HG03439 (cell line): ENCODE measurements around the gene CCNB1IP1.
"Not testable (repeated sequence)": the region's sequence is repeated elsewhere in the genome, so short reads cannot be mapped to it uniquely, and the experiment has no call there.

Experiments used
- ATAC-seq: cut with Tn5 transposase; IDR thresholded peaks from one replicate; pipeline ENCODE4 v1.9.1; 2021; ENCODE audit warnings: mild to moderate bottlenecking, moderate library complexity; ENCODE audit not compliant: unreplicated experiment

CCNB1IP1 gene, protein sequence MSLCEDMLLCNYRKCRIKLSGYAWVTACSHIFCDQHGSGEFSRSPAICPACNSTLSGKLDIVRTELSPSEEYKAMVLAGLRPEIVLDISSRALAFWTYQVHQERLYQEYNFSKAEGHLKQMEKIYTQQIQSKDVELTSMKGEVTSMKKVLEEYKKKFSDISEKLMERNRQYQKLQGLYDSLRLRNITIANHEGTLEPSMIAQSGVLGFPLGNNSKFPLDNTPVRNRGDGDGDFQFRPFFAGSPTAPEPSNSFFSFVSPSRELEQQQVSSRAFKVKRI

DNA sequence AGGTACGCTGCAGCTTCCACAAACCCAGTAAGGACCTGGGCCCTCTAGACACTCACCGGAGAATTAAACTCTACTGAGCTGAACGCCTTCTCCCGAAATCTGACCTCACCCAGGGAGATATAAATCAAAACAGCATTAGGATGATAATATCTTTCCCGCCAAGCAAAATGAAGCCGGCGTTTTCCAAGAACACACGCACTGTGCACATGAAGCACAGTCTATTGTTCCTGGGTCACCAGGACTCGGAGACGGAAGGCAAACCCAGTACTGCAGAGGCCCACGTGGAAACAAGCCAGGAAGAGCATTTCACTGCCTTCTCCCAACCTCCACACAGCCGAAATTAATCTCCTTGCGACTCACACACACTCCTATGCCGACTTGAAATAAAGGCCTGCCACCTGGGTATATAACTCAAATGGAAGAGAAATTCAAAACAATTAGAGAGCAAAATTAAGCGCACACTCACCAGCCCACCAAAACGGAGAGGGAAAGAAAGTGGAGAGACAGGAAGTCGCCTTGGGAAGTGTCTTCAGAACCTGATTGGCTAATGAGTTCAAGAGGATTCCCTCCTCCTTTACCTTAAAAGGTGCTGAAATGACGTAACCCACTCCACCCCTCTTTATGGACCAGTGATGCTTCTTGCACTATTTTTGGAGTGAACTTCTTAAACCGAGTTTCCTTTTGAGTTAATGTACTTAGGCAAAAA is at the start of gene CCNB1IP1:
Gene CCNB1IP1 (minus strand): TSS at position 492 of the 706 bp plus-strand sequence. CDS start 16,756 bp downstream, outside the sequence.
- peak; percentile 94 for ATAC-seq

- no peak for ATAC-seq
Measured at GRCh38 chr14:20382526-20382925, 49.4 kb upstream of the CCNB1IP1 start.

DNA sequence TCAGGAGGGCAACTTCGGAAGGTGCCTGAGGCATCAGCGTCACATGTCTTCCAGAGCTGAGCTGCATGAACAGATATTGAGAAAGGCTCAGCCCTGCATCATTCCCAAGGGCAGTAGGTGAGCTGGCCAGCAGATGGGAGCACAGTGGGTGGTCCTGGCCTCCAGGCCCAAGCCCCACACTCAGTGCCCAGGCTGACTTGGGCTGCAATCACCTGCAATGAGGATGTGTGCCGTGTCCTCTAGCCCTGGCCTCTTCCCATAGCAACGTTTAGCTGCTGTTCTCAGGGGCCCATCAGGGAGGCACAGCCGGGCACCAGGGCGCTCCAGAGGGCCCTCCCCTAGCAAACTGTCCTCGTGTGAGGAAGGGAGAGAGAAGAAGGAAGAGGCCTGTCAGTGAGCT is 48.3 kb upstream of the CCNB1IP1 start:
- ATAC-seq, result no peak

DNA sequence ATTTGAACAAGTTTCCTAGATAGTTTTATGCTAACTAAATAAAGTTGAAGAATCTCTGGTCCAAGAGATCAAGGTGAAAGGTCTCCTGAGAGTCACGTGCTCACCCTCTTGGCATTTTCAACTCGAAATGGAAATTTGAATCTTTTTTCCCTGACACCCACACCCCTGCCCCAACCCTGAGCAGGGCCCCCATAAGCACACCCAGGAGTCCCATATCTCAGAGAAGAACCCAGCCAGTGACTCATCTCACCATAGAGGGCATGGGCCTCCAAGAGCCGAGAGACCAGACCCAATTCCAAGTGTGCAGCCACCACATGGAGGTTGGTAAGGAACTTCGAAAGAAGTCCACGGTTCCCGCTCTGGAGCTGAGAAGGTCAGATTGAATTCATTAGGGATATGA is 47.6 kb upstream of the CCNB1IP1 start:
- no peak for ATAC-seq

DNA sequence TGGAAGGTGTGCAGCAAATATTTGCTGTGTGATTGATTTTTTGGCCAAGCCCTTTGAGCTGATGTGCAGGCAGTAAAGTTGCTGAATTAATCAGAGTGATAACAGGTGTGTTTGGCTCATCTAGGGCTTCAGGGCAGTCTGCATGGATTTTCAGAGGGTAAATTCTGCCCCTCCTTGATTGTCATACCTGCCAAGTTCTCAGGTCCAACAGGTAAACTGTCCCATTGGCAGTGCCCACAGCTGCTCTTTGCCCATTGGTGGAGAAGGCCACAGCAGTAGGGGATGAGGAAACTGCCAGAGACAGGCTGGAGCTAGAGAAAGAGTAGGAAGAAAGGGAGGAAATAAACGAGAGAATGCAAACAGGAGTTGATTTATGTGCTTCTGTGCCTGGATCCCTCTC is 46.7 kb upstream of the CCNB1IP1 start:
- no peak for ATAC-seq

GRCh38 chr14:20377171-20377570 is 44.1 kb upstream of the CCNB1IP1 start:
- no peak for ATAC-seq

DNA sequence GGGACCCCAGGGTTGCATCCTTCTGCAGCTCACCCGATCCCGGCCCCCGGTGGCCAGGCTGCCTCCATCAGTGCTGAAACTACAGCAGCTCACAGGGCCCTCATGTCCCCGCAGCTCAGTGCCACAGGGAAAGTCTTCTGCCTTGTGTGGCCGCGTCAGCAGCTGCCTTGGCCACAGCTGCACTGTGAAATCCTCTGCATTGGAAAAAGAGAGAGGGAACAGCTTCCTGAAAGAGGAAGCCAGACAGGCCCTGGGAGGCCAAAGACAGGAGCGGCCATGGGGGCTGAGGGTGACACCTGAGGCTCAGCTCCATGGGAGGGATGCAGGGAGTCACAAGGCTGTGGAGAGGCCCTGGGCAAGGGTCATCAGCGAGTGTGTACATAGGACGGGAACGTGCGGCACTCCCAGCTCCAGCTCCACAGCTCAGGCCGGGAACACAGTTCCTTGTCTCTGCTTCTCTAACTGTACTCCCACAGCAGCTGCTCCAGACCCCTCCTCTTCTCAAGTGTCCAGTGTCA is 43.1 kb upstream of the CCNB1IP1 start:
- ATAC-seq, result no peak

- no peak for ATAC-seq
Measured at GRCh38 chr14:20375471-20375870, 42.4 kb upstream of the CCNB1IP1 start.

DNA sequence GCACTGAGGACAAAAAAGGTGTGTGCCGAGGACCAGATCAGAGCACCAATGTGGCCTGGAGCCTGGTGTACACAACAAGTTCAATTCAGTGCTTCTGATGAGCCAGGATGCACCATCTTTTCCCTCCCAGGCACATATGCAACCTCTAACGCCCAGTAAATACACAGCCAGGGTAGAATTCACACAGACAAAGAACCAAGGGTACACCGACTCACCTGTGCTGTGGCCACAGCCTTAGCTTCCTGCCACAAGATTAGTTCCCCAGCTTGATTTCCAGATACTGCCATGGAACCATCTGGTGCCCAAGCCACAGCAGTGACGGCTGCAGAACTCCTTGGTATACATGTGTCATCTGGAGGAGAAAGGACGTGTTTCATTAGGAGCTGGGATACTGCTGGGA is 39.7 kb upstream of the CCNB1IP1 start:
- no peak for ATAC-seq

GRCh38 chr14:20365928-20366327 is 32.8 kb upstream of the CCNB1IP1 start:
- ATAC-seq, result no peak

- ATAC-seq, result not testable (repeated sequence)
Measured at GRCh38 chr14:20358474-20358873, 25.4 kb upstream of the CCNB1IP1 start.

GRCh38 chr14:20356422-20356821 is 23.3 kb upstream of the CCNB1IP1 start:
- no peak for ATAC-seq

- no peak for ATAC-seq
Measured at GRCh38 chr14:20350860-20351259, 17.8 kb upstream of the CCNB1IP1 start.

DNA sequence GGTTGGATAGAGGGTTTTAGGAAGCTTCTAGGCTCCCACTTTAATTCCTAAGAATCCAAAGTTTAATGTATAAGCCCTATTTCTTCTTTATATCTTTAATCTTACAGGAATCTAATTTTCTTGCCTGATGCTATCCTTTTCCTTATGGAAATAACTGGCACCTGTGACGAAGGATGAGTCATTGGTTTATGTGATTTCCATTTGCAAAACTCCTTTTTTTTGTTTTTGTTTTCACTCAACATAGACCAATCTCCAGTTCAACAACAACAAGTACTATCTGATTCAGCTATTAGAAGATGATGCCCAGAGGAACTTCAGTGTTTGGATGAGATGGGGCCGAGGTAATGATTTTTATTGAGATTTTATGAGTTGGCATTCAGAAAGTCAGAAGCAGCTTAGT is 17.2 kb upstream of the CCNB1IP1 start:
- no peak for ATAC-seq

- ATAC-seq, result no peak
Measured at GRCh38 chr14:20347747-20348146, 14.7 kb upstream of the CCNB1IP1 start.

GRCh38 chr14:20346713-20347112 is 13.6 kb upstream of the CCNB1IP1 start:
- no peak for ATAC-seq

DNA sequence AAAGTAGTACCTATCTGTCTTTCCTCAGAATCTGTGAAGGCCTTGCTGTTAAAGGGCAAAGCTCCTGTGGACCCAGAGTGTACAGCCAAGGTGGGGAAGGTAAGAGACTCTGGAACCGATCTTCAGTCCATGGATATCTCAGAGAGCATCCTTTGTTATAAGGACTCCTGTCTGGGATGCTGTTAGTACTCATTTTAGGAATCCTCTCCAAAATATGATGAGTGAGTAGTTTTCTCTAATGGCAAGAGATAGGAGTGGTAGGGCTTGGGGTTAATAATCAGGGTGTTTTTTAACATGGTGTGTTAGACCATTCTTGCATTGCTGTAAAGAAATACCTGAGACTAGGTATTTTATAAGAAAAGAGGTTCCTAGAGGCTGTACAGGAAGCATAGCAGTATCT is 12.3 kb upstream of the CCNB1IP1 start:
- ATAC-seq, result no peak

DNA sequence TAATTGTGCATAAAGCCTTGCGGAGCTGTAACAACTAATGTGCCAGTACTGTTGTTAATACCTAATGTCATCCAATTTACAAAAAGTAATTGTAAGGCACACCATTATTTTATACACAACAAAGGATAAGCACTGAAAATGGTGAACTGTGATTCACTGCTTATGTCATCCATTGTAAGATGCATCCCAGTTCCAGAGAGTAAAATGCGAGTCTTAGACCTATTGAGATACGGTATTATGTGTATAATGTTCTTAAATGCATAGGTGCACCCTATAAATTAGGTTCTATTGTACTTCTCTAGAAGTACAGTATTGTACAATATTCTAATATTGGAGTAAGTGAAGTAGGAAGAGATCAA is 10.8 kb upstream of the CCNB1IP1 start:
- no peak for ATAC-seq

- peak; percentile 91 for ATAC-seq
Measured at GRCh38 chr14:20343092-20343861, 10.2 kb upstream of the CCNB1IP1 start, which contains the start of gene PARP2. TSS of gene PARP2 (plus strand) at chr14:20343635. CDS start at chr14:20343642, 7 bp downstream.

DNA sequence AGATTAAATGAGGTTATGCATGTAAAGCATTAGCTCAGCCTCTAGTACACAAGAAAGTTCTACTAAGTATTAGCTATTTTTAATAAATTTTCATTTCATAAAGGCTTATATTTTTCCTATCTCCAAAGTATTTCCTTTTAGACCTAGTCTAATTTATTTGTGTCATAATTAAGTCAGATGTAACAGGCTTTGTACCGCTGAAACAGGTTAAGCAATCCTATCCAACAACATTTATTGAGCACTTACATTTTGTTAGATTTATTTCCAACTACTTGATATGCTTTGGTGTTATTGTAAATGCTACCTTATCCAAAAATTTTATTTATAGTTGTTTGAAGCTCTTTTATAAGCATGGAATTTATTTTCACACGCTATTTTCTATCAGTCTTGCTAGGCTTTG is 8.6 kb upstream of the CCNB1IP1 start:
- no peak for ATAC-seq

DNA sequence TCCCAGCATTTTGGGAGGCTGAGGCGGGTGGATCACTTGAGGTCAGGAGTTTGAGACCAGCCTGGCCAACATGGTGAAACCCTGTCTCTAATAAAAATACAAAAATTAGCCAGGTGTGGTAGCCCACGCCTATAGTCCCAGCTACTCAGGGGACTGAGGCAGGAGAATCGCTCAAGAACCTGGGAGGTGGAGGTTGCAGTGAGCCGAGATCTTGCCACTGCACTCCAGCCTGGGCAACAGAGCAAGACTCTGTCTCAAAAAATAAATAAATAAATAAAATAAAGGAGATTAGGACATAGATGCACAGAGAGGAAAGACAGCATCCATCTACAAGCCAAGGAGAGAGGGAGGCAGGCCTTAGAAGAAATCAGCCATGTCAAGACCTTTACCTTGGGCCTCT is 8.0 kb upstream of the CCNB1IP1 start:
- not testable (repeated sequence) for ATAC-seq
